GM21723 (cell line): Measurements from ENCODE around the gene MTMR6.

ENCODE experiments used
- ATAC-seq: cut with Tn5 transposase; IDR thresholded peaks from one replicate; pipeline ENCODE4 v1.9.1; 2021; ENCODE audit warnings: mild to moderate bottlenecking, moderate library complexity; ENCODE audit not compliant: unreplicated experiment

The MTMR6 gene

GRCh38 chr13:25281193-25281934, 5.9 kb downstream of the MTMR6 start:
- peak; percentile 73 for ATAC-seq

DNA sequence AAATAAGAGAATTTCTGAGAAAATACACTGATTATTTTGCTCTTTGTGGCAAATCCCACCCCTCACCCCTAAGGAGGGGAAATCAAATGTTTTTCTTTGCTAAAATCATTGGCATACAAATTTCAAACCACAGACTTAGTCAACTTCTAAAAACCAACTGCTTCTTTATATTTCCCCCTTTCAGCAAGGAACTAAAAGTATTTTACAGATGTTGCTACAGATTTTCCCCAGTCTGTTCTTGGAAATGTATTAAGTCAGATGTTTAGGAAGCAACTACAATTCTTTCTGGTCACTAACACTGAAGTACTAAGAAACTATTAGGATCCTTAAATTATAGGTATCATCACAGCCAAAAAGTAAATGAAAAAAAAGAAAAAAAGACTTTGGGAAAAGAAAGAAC, 6.9 kb downstream of the MTMR6 start:
- no peak for ATAC-seq

- peak; percentile 46 for ATAC-seq
Observed at GRCh38 chr13:25276748-25277147, 10.5 kb downstream of the MTMR6 start.

DNA sequence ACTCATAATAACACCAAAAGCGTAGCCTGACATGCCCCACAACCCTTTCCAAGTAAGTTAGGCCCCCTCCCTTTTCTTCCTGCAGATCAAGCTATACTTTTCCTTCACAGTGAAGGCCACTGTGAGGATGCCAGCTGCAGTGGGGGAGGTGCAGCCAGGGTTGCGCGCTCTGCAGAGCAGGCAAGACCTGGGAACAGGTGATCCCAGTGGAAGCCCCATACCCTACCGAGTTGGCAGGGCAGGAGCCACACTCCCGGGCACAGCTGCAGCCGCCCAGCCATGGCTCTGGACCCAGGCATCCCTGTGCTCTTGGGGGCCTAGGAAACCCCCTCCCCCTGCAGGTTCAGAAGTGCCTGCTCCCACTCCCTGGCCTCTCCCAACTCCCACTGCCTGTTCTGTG, 18.7 kb downstream of the MTMR6 start:
- no peak for ATAC-seq

DNA sequence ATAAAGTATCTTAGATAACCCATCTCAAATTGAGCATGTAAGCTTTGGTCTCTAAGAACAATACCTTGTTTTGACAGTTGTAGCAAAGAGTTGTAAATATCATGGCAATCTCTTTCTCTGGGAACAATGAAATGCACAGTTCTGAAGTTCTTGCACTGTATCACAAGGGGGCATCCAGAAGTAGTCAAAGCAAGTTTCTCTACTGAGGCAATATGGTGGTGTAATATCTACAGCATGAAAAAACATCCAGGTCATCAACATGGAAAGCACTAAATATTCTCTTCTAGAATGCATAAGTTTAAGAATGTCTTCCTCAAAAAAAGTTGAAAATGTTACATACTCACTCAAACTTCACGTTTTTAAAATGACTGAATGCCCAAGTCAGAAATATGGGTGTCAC, 19.6 kb downstream of the MTMR6 start:
- ATAC-seq, result no peak

DNA sequence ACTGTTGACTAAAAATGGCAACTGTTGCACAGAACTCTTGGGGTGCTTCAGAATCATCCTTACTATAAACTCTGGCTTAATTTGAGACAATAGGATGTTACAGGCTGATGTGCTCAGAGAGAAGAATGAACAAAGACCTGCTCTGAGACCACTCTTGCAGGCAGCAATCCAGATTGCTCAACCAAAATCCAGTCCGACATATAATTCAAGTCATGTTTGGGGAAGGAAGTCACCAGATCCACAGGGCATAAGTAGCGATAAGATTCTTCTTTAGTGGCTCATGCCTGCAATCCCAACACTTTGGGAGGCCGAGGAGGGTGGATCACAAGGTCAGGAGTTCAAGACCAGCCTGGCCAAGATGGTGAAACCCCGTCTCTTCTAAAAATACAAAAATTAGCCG, 20.6 kb downstream of the MTMR6 start:
- ATAC-seq, result no peak

DNA sequence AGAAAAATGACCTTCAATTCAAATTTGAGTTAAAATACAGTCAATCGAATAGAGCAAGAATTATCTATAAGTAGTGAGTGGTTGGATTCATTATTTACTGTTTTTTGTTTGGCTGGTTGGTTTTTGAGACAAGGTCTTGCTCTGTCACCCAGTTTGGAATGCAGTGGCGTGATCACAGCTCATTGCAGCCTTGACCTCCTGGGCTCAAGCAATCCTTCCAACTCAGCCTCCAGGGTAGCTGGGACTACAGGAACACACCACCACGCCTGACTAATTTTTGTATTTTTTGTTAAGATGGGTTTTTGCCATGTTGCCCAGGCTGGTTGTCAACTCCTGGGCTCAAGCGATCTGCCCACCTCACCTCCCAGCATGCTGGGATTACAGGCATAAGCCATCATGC, 25.0 kb downstream of the MTMR6 start:
- ATAC-seq, result no peak

GRCh38 chr13:25253702-25254101, 33.6 kb downstream of the MTMR6 start:
- ATAC-seq, result no peak

DNA sequence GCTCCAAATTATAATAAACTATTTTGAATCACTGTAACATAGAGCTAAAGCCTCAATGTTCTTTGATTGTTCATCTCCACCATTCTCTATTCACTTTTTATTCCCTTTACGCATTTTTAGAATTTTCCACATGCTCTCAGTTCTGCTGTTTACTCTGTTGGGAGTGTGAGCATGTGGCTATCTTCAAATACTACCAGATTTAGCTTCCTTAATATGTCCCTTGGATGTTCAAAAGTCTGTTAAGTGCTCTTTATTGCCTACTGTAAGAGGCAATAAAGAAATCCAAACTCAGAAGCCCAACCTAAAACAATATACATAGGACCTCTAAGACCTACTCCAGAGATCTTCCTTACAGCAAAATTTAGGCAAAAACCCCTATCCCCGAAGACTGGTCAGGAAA, 34.5 kb downstream of the MTMR6 start:
- no peak for ATAC-seq

DNA sequence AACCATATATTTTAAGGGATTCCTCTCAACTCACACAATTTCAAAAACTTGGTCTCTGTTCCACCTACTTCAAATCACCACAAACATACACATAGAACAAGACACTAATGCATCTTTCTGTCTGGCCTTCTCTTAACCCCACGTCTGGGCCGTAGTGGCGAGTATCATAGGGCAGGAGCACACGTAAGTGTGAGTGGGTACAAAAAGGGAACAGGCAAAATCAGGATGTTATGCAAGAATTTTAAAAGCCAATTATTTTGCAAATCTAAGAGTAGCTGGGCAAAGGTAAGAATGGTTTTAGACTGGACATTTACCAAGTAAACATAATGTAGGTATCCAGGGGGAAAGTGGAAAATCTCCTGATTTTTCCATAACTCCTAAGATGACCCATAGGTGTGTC, 35.1 kb downstream of the MTMR6 start:
- no peak for ATAC-seq

GRCh38 chr13:25249001-25249543, 38.2 kb downstream of the MTMR6 start:
- peak; percentile 89 for ATAC-seq

DNA sequence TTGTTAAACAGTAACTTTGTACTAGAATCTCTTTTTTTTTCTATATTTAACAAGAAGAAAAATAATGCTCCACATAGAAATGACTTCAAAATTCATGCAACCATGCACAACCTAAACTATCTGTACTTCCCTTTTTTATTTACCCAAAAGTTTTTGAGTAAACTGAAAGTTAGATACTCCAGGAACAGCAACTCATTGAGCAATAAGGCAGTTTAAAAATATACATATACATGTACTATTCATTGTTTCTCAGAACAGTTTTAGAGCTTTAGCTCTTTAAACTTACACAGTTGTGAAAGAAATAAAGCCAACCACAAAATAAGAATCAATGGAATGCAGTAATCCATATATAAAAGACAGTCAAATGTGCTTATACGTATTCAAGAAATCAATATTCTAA, 39.2 kb downstream of the MTMR6 start:
- ATAC-seq, result peak; percentile 55

DNA sequence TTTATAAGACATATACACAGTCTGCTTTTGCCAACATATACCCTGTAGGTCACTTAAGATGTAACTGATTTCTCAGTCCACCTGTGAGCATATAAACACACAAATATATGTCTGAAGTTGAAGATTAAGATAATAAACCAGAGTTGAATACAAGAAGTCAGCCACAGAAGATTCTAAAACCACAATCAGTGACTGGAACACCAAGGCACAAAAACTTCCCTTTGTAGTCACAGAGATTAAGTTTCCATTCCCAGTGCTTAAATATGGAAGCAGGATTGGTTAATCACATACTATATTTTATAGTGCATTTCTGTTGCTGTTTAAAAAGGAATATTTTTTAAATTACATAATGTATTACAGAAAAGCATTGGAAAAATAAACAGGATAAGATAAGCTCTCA, 39.9 kb downstream of the MTMR6 start:
- no peak for ATAC-seq

DNA sequence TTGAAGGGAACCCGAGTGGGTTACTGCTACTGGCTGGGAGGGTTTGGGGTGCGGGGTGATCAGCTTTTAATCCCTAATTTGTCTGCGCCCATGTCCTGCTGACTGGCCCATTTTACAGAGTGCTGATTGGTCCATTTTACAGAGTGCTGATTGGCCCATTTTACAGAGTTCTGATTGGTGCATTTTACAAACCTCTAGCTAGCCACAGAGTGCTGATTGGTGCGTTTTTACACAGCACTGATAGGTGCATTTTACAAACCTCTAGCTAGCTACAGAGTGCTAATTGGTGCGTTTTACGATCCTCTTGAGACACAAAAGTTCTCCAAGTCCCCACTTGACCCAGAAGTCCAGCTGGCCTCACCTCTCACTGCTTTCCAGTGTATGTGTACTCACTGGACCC, 43.2 kb downstream of the MTMR6 start:
- no peak for ATAC-seq

DNA sequence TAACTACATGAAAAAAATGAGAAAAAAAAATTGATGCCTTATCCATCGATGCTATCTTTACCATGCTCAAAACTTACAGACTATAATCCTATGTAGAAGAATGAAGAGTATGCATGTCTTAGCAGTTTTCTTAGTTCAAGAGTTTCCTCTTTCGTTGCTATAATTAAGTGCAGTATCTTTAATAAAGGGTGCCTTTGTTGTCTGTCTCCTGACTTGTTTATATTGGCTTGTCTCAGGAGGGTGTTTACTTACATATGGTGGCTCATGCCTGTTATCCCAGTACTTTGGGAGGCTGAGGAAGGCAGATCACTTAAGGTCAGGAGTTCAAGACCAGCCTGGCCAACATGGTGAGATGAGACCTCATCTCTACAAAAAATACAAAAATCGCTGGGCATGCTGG, 44.3 kb downstream of the MTMR6 start:
- ATAC-seq, result no peak

DNA sequence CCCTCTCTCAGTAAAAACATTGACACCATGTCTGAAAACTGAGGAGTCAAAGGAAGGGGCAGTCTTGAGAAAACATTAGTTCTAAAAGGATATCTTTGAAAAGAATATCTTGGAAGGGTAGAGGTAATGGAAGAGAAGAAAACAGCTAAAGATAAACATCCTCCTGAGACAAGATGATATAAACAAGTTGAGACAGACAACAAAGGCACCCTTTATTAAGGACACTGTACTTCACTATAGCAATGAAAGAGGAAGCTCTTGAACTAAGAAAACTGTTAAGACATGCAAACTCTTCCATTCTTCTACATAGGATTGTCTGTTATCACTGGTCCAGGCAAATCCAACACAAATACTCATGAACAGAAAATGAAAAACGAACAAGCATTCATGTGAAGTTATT, 46.3 kb downstream of the MTMR6 start:
- ATAC-seq, result no peak

DNA sequence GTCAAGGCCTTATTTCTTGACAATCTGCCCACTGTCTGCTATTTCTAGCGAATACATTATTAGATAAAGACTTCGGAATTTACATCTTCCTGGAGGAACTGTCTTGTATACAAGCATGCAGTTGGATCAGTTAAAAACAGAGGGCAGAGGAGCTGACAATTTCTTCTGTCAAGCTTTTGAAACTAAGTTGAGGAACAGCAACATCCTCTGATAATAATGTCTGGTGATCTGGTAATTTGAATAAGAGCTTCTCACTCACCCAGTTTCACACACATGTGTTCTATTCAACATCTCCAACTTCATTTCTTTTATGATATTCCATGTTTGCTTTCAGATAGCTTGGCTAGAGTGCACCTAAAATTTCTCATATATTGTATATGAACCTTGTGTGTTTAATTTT, 50.2 kb downstream of the MTMR6 start:
- no peak for ATAC-seq

GRCh38 chr13:25233861-25234260, 53.4 kb downstream of the MTMR6 start:
- ATAC-seq, result no peak

- no peak for ATAC-seq
Observed at GRCh38 chr13:25232937-25233515, 54.3 kb downstream of the MTMR6 start.

GRCh38 chr13:25231517-25231916, 55.8 kb downstream of the MTMR6 start:
- ATAC-seq, result no peak

- no peak for ATAC-seq
Observed at GRCh38 chr13:25227690-25228089, 59.6 kb downstream of the MTMR6 start.

GRCh38 chr13:25225970-25226369, 61.3 kb downstream of the MTMR6 start:
- no peak for ATAC-seq

DNA sequence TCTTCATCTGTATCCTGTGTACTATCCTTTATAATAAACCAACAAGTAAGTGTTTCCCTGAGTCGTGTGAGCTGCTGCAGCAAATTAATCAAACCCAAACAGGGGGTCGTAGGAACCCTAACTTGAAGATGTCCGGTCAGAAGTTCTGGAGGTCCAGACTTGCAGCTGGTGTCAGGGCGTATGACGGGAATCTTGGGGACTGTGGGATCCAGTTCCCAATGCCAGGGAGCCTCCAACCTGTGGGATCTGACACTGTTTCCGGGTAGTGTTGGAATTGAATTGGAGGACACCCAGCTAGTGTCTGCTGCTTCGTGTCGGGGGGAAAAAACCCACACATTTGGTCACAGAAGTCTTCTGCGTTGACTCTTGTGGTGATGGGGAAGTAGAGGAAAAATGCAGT, 63.1 kb downstream of the MTMR6 start:
- ATAC-seq, result no peak
